A549 (cell line): ENCODE measurements around the gene GOLGA7B. TPM values are rescaled to one million over a fixed set of nuclear protein-coding genes. Genes with fewer than 3 reads are reported as not detected.

Experiments used
- ATAC-seq, 2 experiments: fragments of 200-7000 bp in 1 of 2; fragments of >200 bp in 1 of 2; cut with Nextera tagmentation in 1 of 2; cut with Tn5 transposase in 1 of 2; 3 replicates each; pipeline versions ENCODE4 v1.8.0 to v1.9.1; 2018 to 2020; ENCODE audit warnings: mild to moderate bottlenecking in 1 of 2, moderate library complexity in 1 of 2
- CTCF ChIA-PET: fragments of 300-600 bp; sonication (Branson Sonifier 250); formaldehyde crosslinking; extraction: SDS; loops from one replicate; lab custom pipeline; 2021; ENCODE audit warnings: antibody characterized with exemption, inconsistent platforms; lab: Yijun Ruan, JAX
- POLR2A ChIA-PET: fragments of 350-600 bp; formaldehyde crosslinking; extraction: SDS; loops from one replicate; lab custom pipeline; 2021; ENCODE audit warnings: antibody characterized with exemption, inconsistent platforms; lab: Yijun Ruan, JAX
- DNase-seq, 2 experiments: peaks; one replicate each; pipeline versions ENCODE4 v3.0.0 to v3.0.0-alpha.2; 2011 to 2016; ENCODE audit warnings: low read depth in 1 of 2, low spot score in 1 of 2
- FAIRE-seq: peaks from 2 replicates; lab custom pipeline; 2011; peaks lifted over from hg19 to GRCh38; lab: Jason Lieb, UNC
- H3K27ac ChIP-seq, 2 experiments: fragments of >200 bp; sonication (Bioruptor Twin); formaldehyde crosslinking; 3 replicates each; pipeline ENCODE4 v1.5.1; 2016 to 2017
- H3K4me1 ChIP-seq: fragments of >200 bp; sonication (Bioruptor Twin); formaldehyde crosslinking; 3 replicates; pipeline ENCODE4 v1.6.1; 2016
- H3K4me2 ChIP-seq: fragments of >200 bp; sonication (Bioruptor Twin); formaldehyde crosslinking; 3 replicates; pipeline ENCODE4 v1.6.1; 2016
- H3K4me3 ChIP-seq: fragments of >200 bp; sonication (Bioruptor Twin); formaldehyde crosslinking; 3 replicates; pipeline ENCODE4 v1.5.1; 2016
- H3K9me3 ChIP-seq: fragments of >200 bp; sonication (Bioruptor Twin); formaldehyde crosslinking; 3 replicates; pipeline ENCODE4 v1.6.1; 2016
- CBX2 ChIP-seq: fragments of 200-600 bp; sonication (generic); IDR thresholded peaks from 2 replicates; pipeline ENCODE4 v1.6.1; 2016; ENCODE audit warnings: low read depth, mild to moderate bottlenecking, borderline replicate concordance
- CHD4 ChIP-seq: fragments of 200-600 bp; sonication (generic); IDR thresholded peaks from 2 replicates; pipeline ENCODE4 v1.6.1; 2016; ENCODE audit warnings: antibody characterized with exemption, mild to moderate bottlenecking, borderline replicate concordance
- EHMT2 ChIP-seq: fragments of 200-600 bp; sonication (generic); IDR thresholded peaks from 2 replicates; pipeline ENCODE4 v1.6.1; 2016; ENCODE audit warnings: antibody characterized with exemption, low read depth, mild to moderate bottlenecking, moderate library complexity
- HOXA7 ChIP-seq: fragments of 250-450 bp; sonication (Bioruptor Pico); IDR thresholded peaks from 2 replicates; pipeline ENCODE4 v1.5.0; 2020; ENCODE audit warnings: mild to moderate bottlenecking, moderate library complexity
- HOXB5 ChIP-seq: fragments of 250-450 bp; sonication (Bioruptor Pico); IDR thresholded peaks from 2 replicates; pipeline ENCODE4 v1.5.0; 2020; ENCODE audit warnings: mild to moderate bottlenecking, moderate library complexity
- JUN ChIP-seq, 2 experiments: fragments of >200 bp; sonication (Bioruptor Twin); formaldehyde crosslinking; IDR thresholded peaks; 2 replicates in 1 of 2; 3 replicates in 1 of 2; pipeline ENCODE4 v1.6.1; 2016 to 2017
- MAFK ChIP-seq: fragments of 450-650 bp; IDR thresholded peaks from 2 replicates; pipeline ENCODE4 v1.6.1; 2014; ENCODE audit not compliant: partially characterized antibody
- MYC ChIP-seq: IDR thresholded peaks from 2 replicates; pipeline ENCODE4 v1.6.1; 2012; ENCODE audit warnings: mild to moderate bottlenecking, inconsistent platforms, low read length, improper control_type of control experiment, borderline replicate concordance
- NFE2L2 ChIP-seq: fragments of 150-350 bp; conservative IDR thresholded peaks from 2 replicates; pipeline ENCODE4 v1.6.1; 2014; ENCODE audit warnings: low read length
- NPAS2 ChIP-seq: fragments of 250-450 bp; sonication (Bioruptor Pico); IDR thresholded peaks from 2 replicates; pipeline ENCODE4 v1.8.0; 2022; ENCODE audit warnings: mild to moderate bottlenecking, moderate library complexity, borderline replicate concordance
- RAD21 ChIP-seq, 2 experiments: fragments of >200 bp in 1 of 2; sonication (Bioruptor Twin) in 1 of 2; formaldehyde crosslinking in 1 of 2; IDR thresholded peaks in 1 of 2; conservative IDR thresholded peaks in 1 of 2; 2 replicates in 1 of 2; 3 replicates in 1 of 2; pipeline ENCODE4 v1.6.1; 2012 to 2018; ENCODE audit warnings: inconsistent platforms in 1 of 2
- SMC3 ChIP-seq: fragments of >200 bp; sonication (Bioruptor Twin); formaldehyde crosslinking; IDR thresholded peaks from 3 replicates; pipeline ENCODE4 v1.6.1; 2018; ENCODE audit warnings: inconsistent platforms
- TFCP2L1 ChIP-seq: fragments of 250-450 bp; sonication (Bioruptor Pico); IDR thresholded peaks from 2 replicates; pipeline ENCODE4 v1.5.0; 2021; ENCODE audit warnings: mild to moderate bottlenecking
- ZC3H11A ChIP-seq: fragments of 450-650 bp; IDR thresholded peaks from 2 replicates; pipeline ENCODE4 v1.6.1; 2014; ENCODE audit warnings: antibody characterized with exemption, mild to moderate bottlenecking
- ZFP36 ChIP-seq: fragments of 450-650 bp; IDR thresholded peaks from 2 replicates; pipeline ENCODE4 v1.6.1; 2014; ENCODE audit warnings: borderline replicate concordance; ENCODE audit not compliant: partially characterized antibody
- ZNF302 ChIP-seq: fragments of 250-450 bp; sonication (Bioruptor Pico); IDR thresholded peaks from 2 replicates; pipeline ENCODE4 v1.9.0; 2021; ENCODE audit warnings: inconsistent platforms, mild to moderate bottlenecking, moderate library complexity
- ZSCAN20 ChIP-seq: fragments of 250-450 bp; sonication (Bioruptor Pico); IDR thresholded peaks from 2 replicates; pipeline ENCODE4 v1.8.0; 2022; ENCODE audit warnings: mild to moderate bottlenecking, moderate library complexity
- WGBS: methylation state at CpG from one replicate; pipeline ENCODE4 v1.1.6; 2017; ENCODE audit errors: missing lambda C conversion rate; 5-methylcytosine and 5-hydroxymethylcytosine counted together
- polyA plus RNA-seq, 4 experiments: library from polyadenylated mRNA; depleted of rRNA in 3 of 4; stranded (reverse); fragments of >200 nt; fragmentation: RNase III in 1 of 4; extraction: RNeasy Plus Mini Kit Qiagen cat#74134 plus additional on column Dnase treatment in 1 of 4; gene quantifications; 2 replicates in 3 of 4; 3 replicates in 1 of 4; pipeline ENCODE4 v1.2.3, GENCODE V29; 2011 to 2017
- TF ChIP-seq, protein P1 (sequence below): fragments of 150-350 bp; IDR thresholded peaks from 2 replicates; pipeline ENCODE4 v1.6.1; 2014; ENCODE audit warnings: low read depth, mild to moderate bottlenecking, low read length
- TF ChIP-seq, protein P2 (sequence below): IDR thresholded peaks from 2 replicates; pipeline ENCODE4 v1.6.1; 2012; ENCODE audit warnings: low read depth, borderline replicate concordance
- TF ChIP-seq, protein P3 (sequence below): fragments of >200 bp; sonication (Bioruptor Twin); formaldehyde crosslinking; IDR thresholded peaks from 2 replicates; pipeline ENCODE4 v1.6.1; 2016
- TF ChIP-seq, protein P4 (sequence below): IDR thresholded peaks from 2 replicates; pipeline ENCODE4 v1.6.1; 2012
- TF ChIP-seq, protein P5 (sequence below): IDR thresholded peaks from 2 replicates; pipeline ENCODE4 v1.6.1; 2012
- TF ChIP-seq, protein P6 (sequence below): fragments of 250-450 bp; sonication (Bioruptor Pico); IDR thresholded peaks from 2 replicates; pipeline ENCODE4 v1.5.0; 2021; ENCODE audit warnings: mild to moderate bottlenecking, moderate library complexity, borderline replicate concordance
- TF ChIP-seq, protein P7 (sequence below): fragments of 200-600 bp; sonication (generic); IDR thresholded peaks from 2 replicates; pipeline ENCODE4 v1.6.1; 2016; ENCODE audit warnings: antibody characterized with exemption, mild to moderate bottlenecking, moderate library complexity

GOLGA7B gene
- polyA plus RNA-seq, 2 of the 4 experiments (the other 2 are of a cell fraction): 0.62 to 1.5 TPM

DNA sequence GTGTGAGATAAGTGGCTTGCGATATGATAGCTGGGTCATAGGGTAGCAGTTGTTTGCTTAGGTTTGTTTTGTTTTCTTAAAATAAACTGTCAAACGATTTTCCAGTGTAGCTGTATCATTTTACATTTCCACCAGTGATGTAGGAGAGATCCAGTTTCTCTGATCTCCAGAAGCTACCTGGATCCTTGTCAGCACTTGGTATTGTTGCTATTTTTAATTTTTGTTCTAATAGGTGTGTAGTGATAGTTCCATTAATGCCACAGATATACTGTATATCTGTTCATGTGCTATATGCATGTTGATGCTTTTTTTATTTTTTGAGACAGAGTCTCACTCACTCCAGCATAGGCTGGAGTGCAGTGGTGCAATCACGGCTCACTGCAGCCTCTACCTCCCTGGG lies 44.4 kb downstream of the GOLGA7B start:
- FAIRE-seq (no peak), DNase-seq (no peak), ATAC-seq (no peak)
- H3K27ac ChIP-seq: no peak overlapping the region
- ChIA-PET CTCF (interaction anchor here (0.6 to 2.3 kb wide), 7 partner anchors 8 to 149 kb away, joined by 3 to 9 read pairs (median 4); no protein-coding TSS in a partner anchor), POLR2A (no interaction called here)
- no peak overlapping the region for H3K4me3 ChIP-seq
- H3K4me1 ChIP-seq: peaks cover 21% of the 10 kb centered on the region
- TF ChIP-seq, protein P1, sequence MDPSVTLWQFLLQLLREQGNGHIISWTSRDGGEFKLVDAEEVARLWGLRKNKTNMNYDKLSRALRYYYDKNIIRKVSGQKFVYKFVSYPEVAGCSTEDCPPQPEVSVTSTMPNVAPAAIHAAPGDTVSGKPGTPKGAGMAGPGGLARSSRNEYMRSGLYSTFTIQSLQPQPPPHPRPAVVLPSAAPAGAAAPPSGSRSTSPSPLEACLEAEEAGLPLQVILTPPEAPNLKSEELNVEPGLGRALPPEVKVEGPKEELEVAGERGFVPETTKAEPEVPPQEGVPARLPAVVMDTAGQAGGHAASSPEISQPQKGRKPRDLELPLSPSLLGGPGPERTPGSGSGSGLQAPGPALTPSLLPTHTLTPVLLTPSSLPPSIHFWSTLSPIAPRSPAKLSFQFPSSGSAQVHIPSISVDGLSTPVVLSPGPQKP: no peak
- TF ChIP-seq ZSCAN20 (CRISPR knock-in tag) (no peak), ZNF302 (CRISPR knock-in tag) (no peak), EHMT2 (no peak), RAD21 (conservative IDR thresholded peaks at IDR 0.05 in 1 of 2, IDR thresholded peaks at IDR 0.05 in 1 of 2) (no peak), HOXB5 (no peak), CHD4 (no peak), CBX2 (no peak)
- TF ChIP-seq, protein P2, sequence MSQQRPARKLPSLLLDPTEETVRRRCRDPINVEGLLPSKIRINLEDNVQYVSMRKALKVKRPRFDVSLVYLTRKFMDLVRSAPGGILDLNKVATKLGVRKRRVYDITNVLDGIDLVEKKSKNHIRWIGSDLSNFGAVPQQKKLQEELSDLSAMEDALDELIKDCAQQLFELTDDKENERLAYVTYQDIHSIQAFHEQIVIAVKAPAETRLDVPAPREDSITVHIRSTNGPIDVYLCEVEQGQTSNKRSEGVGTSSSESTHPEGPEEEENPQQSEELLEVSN: no peak
- TF ChIP-seq, protein P3, sequence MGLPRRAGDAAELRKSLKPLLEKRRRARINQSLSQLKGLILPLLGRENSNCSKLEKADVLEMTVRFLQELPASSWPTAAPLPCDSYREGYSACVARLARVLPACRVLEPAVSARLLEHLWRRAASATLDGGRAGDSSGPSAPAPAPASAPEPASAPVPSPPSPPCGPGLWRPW: no peak
- TF ChIP-seq, all 56 proteins: peak for 0
- WGBS: 37% methylated on average over 3 of the region's 3 CpGs
- Histone ChIP-seq H3K9me3 (no peaks in the 10 kb centered on the region), H3K4me2 (no peak overlapping the region)

DNA sequence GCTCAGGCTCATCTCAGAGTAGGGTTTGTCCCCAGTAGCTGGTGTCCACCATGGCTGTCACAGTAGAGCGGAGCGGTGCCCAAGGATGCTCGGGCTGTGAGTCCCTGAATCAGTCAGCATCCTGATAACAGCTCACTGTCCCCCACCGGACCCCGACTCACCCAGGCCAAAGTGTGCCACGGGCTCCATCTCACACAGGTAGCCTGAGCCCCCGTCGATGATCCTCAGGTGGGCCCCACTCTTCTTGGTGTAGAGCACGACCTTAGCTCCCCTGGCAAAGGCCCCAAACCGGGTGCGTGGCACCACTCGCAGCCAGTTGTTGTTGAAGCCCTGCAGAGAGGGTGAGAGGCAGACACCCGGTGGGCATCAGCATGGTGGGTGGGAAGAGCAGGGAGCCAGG lies 45.4 kb downstream of the GOLGA7B start:
- Histone ChIP-seq H3K27ac (no peak overlapping the region), H3K4me2 (no peak overlapping the region), H3K4me3 (no peak overlapping the region), H3K4me1 (peaks cover 11% of the 10 kb centered on the region), H3K9me3 (no peaks in the 10 kb centered on the region)
- FAIRE-seq: no peak
- DNase-seq: no peak
- CTCF ChIA-PET: interaction anchor here (0.5 to 2.3 kb wide), 5 partner anchors 10 to 190 kb away, joined by 3 to 9 read pairs (median 5); no protein-coding TSS in a partner anchor
- 70% methylated on average over 13 of the region's 13 CpGs for WGBS
- POLR2A ChIA-PET: no interaction called here
- ATAC-seq: no peak
- TF ChIP-seq MYC (no peak), NFE2L2 (no peak), TFCP2L1 (CRISPR knock-in tag) (no peak), NPAS2 (no peak), ZFP36 (no peak), ZC3H11A (no peak), HOXA7 (CRISPR knock-in tag) (no peak), MAFK (no peak), EHMT2 (no peak), HOXB5 (no peak), JUN (IDR thresholded peaks at IDR 0.05) (no peak), SMC3 (no peak)
- TF ChIP-seq, protein P4, sequence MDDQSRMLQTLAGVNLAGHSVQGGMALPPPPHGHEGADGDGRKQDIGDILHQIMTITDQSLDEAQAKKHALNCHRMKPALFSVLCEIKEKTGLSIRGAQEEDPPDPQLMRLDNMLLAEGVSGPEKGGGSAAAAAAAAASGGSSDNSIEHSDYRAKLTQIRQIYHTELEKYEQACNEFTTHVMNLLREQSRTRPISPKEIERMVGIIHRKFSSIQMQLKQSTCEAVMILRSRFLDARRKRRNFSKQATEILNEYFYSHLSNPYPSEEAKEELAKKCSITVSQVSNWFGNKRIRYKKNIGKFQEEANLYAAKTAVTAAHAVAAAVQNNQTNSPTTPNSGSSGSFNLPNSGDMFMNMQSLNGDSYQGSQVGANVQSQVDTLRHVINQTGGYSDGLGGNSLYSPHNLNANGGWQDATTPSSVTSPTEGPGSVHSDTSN: no peak
- TF ChIP-seq, protein P3: no peak
- TF ChIP-seq, protein P1: no peak
- TF ChIP-seq, protein P5, sequence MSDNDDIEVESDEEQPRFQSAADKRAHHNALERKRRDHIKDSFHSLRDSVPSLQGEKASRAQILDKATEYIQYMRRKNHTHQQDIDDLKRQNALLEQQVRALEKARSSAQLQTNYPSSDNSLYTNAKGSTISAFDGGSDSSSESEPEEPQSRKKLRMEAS: no peak
- TF ChIP-seq, protein P6, sequence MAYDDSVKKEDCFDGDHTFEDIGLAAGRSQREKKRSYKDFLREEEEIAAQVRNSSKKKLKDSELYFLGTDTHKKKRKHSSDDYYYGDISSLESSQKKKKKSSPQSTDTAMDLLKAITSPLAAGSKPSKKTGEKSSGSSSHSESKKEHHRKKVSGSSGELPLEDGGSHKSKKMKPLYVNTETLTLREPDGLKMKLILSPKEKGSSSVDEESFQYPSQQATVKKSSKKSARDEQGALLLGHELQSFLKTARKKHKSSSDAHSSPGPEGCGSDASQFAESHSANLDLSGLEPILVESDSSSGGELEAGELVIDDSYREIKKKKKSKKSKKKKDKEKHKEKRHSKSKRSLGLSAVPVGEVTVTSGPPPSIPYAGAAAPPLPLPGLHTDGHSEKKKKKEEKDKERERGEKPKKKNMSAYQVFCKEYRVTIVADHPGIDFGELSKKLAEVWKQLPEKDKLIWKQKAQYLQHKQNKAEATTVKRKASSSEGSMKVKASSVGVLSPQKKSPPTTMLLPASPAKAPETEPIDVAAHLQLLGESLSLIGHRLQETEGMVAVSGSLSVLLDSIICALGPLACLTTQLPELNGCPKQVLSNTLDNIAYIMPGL: no peak
- TF ChIP-seq, protein P7, sequence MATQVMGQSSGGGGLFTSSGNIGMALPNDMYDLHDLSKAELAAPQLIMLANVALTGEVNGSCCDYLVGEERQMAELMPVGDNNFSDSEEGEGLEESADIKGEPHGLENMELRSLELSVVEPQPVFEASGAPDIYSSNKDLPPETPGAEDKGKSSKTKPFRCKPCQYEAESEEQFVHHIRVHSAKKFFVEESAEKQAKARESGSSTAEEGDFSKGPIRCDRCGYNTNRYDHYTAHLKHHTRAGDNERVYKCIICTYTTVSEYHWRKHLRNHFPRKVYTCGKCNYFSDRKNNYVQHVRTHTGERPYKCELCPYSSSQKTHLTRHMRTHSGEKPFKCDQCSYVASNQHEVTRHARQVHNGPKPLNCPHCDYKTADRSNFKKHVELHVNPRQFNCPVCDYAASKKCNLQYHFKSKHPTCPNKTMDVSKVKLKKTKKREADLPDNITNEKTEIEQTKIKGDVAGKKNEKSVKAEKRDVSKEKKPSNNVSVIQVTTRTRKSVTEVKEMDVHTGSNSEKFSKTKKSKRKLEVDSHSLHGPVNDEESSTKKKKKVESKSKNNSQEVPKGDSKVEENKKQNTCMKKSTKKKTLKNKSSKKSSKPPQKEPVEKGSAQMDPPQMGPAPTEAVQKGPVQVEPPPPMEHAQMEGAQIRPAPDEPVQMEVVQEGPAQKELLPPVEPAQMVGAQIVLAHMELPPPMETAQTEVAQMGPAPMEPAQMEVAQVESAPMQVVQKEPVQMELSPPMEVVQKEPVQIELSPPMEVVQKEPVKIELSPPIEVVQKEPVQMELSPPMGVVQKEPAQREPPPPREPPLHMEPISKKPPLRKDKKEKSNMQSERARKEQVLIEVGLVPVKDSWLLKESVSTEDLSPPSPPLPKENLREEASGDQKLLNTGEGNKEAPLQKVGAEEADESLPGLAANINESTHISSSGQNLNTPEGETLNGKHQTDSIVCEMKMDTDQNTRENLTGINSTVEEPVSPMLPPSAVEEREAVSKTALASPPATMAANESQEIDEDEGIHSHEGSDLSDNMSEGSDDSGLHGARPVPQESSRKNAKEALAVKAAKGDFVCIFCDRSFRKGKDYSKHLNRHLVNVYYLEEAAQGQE: no peak
- TF ChIP-seq, protein P2: no peak
